Prostate gland (tissue), 2 donors: ENCODE data around the gene POLG.

Experiments
- POLR2A ChIP-seq: fragments of 450-650 bp; IDR thresholded peaks from one replicate; pipeline ENCODE4 v1.6.1; 2016; ENCODE audit warnings: antibody characterized with exemption, mild to moderate bottlenecking
- TF ChIP-seq, protein P1 (sequence below), 4 experiments: fragments of 200-600 bp in 2 of 4; fragments of 450-650 bp in 2 of 4; sonication (generic) in 2 of 4; IDR thresholded peaks; 1 replicate in 3 of 4; 2 replicates in 1 of 4; pipeline ENCODE4 v1.5.1; 2016 to 2019; ENCODE audit warnings: antibody characterized with exemption in 4 of 4, mild to moderate bottlenecking in 2 of 4, moderate library complexity in 2 of 4

DNA sequence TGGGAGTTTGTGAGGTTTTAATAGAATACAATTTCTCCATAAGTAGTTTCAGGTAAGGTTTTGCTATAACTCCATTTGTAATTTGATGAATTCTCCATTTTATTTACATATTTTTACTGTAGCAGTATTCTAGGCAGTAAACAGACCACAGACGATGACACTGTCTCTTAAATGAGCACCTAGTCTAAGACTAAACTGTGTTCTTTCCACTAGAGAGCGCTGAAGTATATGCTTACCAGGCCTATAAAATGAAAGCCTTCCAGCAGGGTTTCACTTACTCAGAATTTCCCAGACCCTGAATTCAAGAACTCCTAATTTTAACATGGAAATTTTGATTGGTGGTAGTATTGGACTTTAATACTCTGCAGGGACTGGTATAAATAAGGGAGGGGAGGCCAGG, 41.6 kb downstream of the POLG start:
- TF ChIP-seq POLR2A = no peak
- TF ChIP-seq, protein P1, sequence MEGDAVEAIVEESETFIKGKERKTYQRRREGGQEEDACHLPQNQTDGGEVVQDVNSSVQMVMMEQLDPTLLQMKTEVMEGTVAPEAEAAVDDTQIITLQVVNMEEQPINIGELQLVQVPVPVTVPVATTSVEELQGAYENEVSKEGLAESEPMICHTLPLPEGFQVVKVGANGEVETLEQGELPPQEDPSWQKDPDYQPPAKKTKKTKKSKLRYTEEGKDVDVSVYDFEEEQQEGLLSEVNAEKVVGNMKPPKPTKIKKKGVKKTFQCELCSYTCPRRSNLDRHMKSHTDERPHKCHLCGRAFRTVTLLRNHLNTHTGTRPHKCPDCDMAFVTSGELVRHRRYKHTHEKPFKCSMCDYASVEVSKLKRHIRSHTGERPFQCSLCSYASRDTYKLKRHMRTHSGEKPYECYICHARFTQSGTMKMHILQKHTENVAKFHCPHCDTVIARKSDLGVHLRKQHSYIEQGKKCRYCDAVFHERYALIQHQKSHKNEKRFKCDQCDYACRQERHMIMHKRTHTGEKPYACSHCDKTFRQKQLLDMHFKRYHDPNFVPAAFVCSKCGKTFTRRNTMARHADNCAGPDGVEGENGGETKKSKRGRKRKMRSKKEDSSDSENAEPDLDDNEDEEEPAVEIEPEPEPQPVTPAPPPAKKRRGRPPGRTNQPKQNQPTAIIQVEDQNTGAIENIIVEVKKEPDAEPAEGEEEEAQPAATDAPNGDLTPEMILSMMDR (IDR thresholded peaks at IDR 0.05) = no peak
